Thymus (tissue), 11 donors: ENCODE measurements around the gene PIEZO1. TPM values are rescaled to one million over a fixed set of nuclear protein-coding genes. Genes with fewer than 3 reads are reported as not detected.

Experiments
- DNase-seq, 9 donors: peaks; one replicate each; pipeline ENCODE4 v3.0.0-alpha.2; 2013; ENCODE audit warnings: low spot score in 9 of 9, low read depth in 6 of 9, missing footprints in 1 of 9
- H3K27ac ChIP-seq, 2 donors: one replicate each; pipeline ENCODE4 v1.5.1; 2013; ENCODE audit warnings: control low read depth in 1 of 2, low read depth in 1 of 2, low read length in 1 of 2, mild to moderate bottlenecking in 1 of 2, moderate library complexity in 1 of 2
- H3K27me3 ChIP-seq, 2 donors: one replicate each; pipeline ENCODE4 v1.5.1; 2013; ENCODE audit warnings: low read length in 1 of 2; ENCODE audit not compliant: control insufficient read depth in 2 of 2, insufficient read depth in 1 of 2
- H3K36me3 ChIP-seq, 2 donors: one replicate each; pipeline ENCODE4 v1.5.1; 2013; ENCODE audit warnings: low read length in 1 of 2, mild to moderate bottlenecking in 1 of 2, moderate library complexity in 1 of 2; ENCODE audit not compliant: control insufficient read depth in 2 of 2, insufficient read depth in 2 of 2
- H3K4me1 ChIP-seq, 2 donors: one replicate each; pipeline ENCODE4 v1.5.1; 2013; ENCODE audit warnings: low read length in 2 of 2; ENCODE audit not compliant: control insufficient read depth in 2 of 2, insufficient read depth in 2 of 2
- H3K4me3 ChIP-seq, 2 donors: one replicate each; pipeline ENCODE4 v1.5.1; 2013; ENCODE audit warnings: low read length in 2 of 2, control low read depth in 1 of 2, mild to moderate bottlenecking in 1 of 2
- H3K9me3 ChIP-seq, 2 donors: one replicate each; pipeline ENCODE4 v1.5.1; 2013; ENCODE audit warnings: low read length in 1 of 2, mild to moderate bottlenecking in 1 of 2; ENCODE audit not compliant: control insufficient read depth in 2 of 2, insufficient read depth in 1 of 2
- WGBS: extraction: QIAGEN DNeasy Blood & Tissue Kit; methylation state at CpG from one replicate; pipeline ENCODE4 v1.1.7; 2013; 5-methylcytosine and 5-hydroxymethylcytosine counted together
- polyA plus RNA-seq: library from polyadenylated mRNA; stranded (reverse); fragments of 200-250 nt; gene quantifications from one replicate; pipeline ENCODE4 v1.2.3, GENCODE V29; 2013
- total RNA-seq: library from RNA; stranded (reverse); fragments of 120-200 nt; gene quantifications from one replicate; pipeline ENCODE4 v1.2.4, GENCODE V29; 2013
- donor health status: healthy.

PIEZO1 gene
- total and polyA plus RNA-seq, 2 donors, result 25.2 to 115 TPM

DNA sequence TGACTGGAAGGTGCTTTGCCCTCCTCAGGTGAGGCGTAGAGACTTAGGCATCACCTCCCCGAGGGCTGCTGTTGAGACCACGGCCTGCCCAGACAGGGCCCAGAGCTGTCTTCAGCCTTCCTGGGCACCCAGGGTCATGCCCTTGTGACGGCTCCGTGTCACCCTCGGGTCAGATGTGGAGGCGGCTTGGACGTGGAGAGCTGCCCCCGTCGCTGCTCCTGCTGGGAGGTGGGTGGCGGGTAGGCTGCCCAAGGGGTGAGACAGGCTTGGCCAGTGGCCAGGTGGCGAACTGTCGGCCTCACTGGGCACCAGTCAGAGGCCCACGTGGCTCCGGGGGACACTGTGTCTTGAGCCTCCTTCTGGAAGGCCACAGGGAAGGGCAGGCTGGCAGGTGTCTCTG is 89.8 kb downstream of the PIEZO1 start:
- 97% methylated on average over 15 of the region's 15 CpGs for WGBS
- Histone ChIP-seq H3K4me1 (peaks cover 22 to 65% of the 10 kb centered on the region in 2 donors), H3K27me3 (peaks cover 0 to 16% of the 10 kb centered on the region in 2 donors), H3K36me3 (peaks cover 46 to 49% of the 10 kb centered on the region in 2 donors), H3K4me3 (no peak overlapping the region), H3K9me3 (peaks cover 0 to 14% of the 10 kb centered on the region in 2 donors), H3K27ac (no peak overlapping the region)
- no peak for DNase-seq

GRCh38 chr16:88694221-88695087 is 90.6 kb downstream of the PIEZO1 start:
- no peak for DNase-seq
- 98% methylated on average over 37 of the region's 37 CpGs for WGBS
- Histone ChIP-seq H3K27me3 (peaks cover 0 to 16% of the 10 kb centered on the region in 2 donors), H3K4me1 (peaks cover 17 to 58% of the 10 kb centered on the region in 2 donors), H3K36me3 (peaks cover 38 to 41% of the 10 kb centered on the region in 2 donors), H3K27ac (no peak overlapping the region), H3K9me3 (peaks cover 0 to 14% of the 10 kb centered on the region in 2 donors), H3K4me3 (no peak overlapping the region)

- H3K27me3 ChIP-seq, result peaks cover 0 to 17% of the 10 kb centered on the region in 2 donors
- no peak overlapping the region for H3K4me3 ChIP-seq
- no peak overlapping the region for H3K27ac ChIP-seq
- peaks cover 0 to 10% of the 10 kb centered on the region in 2 donors for H3K9me3 ChIP-seq
- peaks cover 17 to 49% of the 10 kb centered on the region in 2 donors for H3K4me1 ChIP-seq
- DNase-seq, result peak in 1 of 9 donors; percentile 53
- H3K36me3 ChIP-seq, result peaks cover 29 to 33% of the 10 kb centered on the region in 2 donors
- WGBS, result 77% methylated on average over 39 of the region's 39 CpGs
Observed at GRCh38 chr16:88693420-88694177, 91.4 kb downstream of the PIEZO1 start.

GRCh38 chr16:88692861-88693260 is 92.2 kb downstream of the PIEZO1 start:
- H3K4me1 ChIP-seq, result peaks cover 17 to 49% of the 10 kb centered on the region in 2 donors
- no peak overlapping the region for H3K27ac ChIP-seq
- DNase-seq, result peak in 1 of 9 donors; percentile 41
- H3K9me3 ChIP-seq, result peaks cover 0 to 10% of the 10 kb centered on the region in 2 donors
- 26% methylated on average over 10 of the region's 10 CpGs for WGBS
- H3K27me3 ChIP-seq, result peaks cover 0 to 25% of the 10 kb centered on the region in 2 donors
- H3K36me3 ChIP-seq, result peaks cover 24 to 25% of the 10 kb centered on the region in 2 donors
- H3K4me3 ChIP-seq, result no peak overlapping the region

DNA sequence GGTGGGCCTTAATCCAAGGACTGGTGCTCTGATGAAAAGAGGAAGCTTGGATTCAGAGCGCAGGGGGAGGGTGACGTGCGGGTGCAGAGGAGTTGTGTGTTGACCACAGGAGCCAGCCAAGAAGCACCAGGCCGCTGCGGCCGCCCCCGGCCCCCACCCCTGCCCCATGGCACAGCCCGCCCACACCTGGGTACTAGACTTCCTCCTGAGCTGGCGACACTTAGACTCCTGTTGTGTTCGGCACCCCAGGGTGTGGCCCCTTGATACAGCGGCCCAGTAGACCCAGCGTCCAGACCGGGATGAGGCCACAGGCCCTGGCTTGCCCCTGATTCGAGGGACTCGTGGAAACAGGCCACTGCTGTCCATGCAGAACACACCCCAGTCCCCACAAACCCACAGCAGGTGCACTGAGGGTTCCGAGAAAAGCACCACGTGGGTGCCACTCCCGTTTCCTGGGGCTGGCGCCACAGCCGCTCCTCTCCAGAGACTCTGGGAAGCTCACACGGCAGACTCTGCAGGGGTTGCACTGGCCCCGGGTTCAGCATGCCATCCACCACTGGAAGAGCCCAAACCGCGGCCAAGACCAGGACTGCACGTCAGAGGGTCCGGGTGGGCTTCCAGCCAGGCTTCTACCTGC is 93.0 kb downstream of the PIEZO1 start:
- Histone ChIP-seq H3K27me3 (peaks cover 3 to 32% of the 10 kb centered on the region in 2 donors), H3K27ac (no peak overlapping the region), H3K4me1 (peaks cover 17 to 46% of the 10 kb centered on the region in 2 donors), H3K36me3 (peaks cover 16 to 17% of the 10 kb centered on the region in 2 donors), H3K9me3 (peaks cover 0 to 10% of the 10 kb centered on the region in 2 donors), H3K4me3 (no peak overlapping the region)
- WGBS, result 22% methylated on average over 26 of the region's 26 CpGs
- DNase-seq, result peak in 1 of 9 donors; percentile 54

- WGBS, result 96% methylated on average over 33 of the region's 33 CpGs
- peaks cover 0 to 10% of the 10 kb centered on the region in 2 donors for H3K9me3 ChIP-seq
- H3K36me3 ChIP-seq, result peaks cover 8 to 10% of the 10 kb centered on the region in 2 donors
- H3K27ac ChIP-seq, result no peak overlapping the region
- H3K4me3 ChIP-seq, result no peak overlapping the region
- peaks cover 22 to 52% of the 10 kb centered on the region in 2 donors for H3K4me1 ChIP-seq
- no peak for DNase-seq
- H3K27me3 ChIP-seq, result peaks cover 8 to 38% of the 10 kb centered on the region in 2 donors
Observed at GRCh38 chr16:88691129-88691813, 93.7 kb downstream of the PIEZO1 start.

- H3K4me3 ChIP-seq, result no peak overlapping the region
- WGBS, result 93% methylated on average over 21 of the region's 21 CpGs
- DNase-seq, result no peak
- peaks cover 2 to 3% of the 10 kb centered on the region in 2 donors for H3K36me3 ChIP-seq
- peaks cover 27 to 58% of the 10 kb centered on the region in 2 donors for H3K4me1 ChIP-seq
- H3K27me3 ChIP-seq, result peaks cover 15 to 46% of the 10 kb centered on the region in 2 donors
- H3K27ac ChIP-seq, result no peak overlapping the region
- H3K9me3 ChIP-seq, result peaks cover 0 to 10% of the 10 kb centered on the region in 2 donors
Observed at GRCh38 chr16:88690341-88691128, 94.5 kb downstream of the PIEZO1 start.
